GM23338 (cell line): Measurements from ENCODE around the gene CETN2. TPM values are rescaled to one million over a fixed set of nuclear protein-coding genes. Genes with fewer than 3 reads are reported as not detected.

Source experiments
- ATAC-seq: fragments of 200-7000 bp; cut with Tn5 transposase; 3 replicates; pipeline ENCODE4 v1.9.1; 2020
- DNase-seq: peaks from one replicate; pipeline ENCODE4 v3.0.0-alpha.2; 2015; ENCODE audit warnings: low spot score
- H2AFZ ChIP-seq: fragments of 200-600 bp; sonication (generic); 2 replicates; pipeline ENCODE4 v1.8.0; 2016; ENCODE audit warnings: antibody characterized with exemption, mild to moderate bottlenecking, moderate library complexity
- H3F3A ChIP-seq: fragments of 200-600 bp; sonication (generic); replicated peaks from 2 replicates; pipeline ENCODE4 v1.8.0; 2017; ENCODE audit warnings: antibody characterized with exemption, mixed run types, low read depth
- H3K27ac ChIP-seq: fragments of 200-600 bp; sonication (generic); 2 replicates; pipeline ENCODE4 v1.6.1; 2016; ENCODE audit warnings: low read depth
- H3K27me3 ChIP-seq: fragments of 200-600 bp; sonication (generic); 2 replicates; pipeline ENCODE4 v1.8.0; 2016; ENCODE audit warnings: mild to moderate bottlenecking, mixed run types, moderate library complexity; ENCODE audit not compliant: insufficient read depth
- H3K36me3 ChIP-seq: fragments of 200-600 bp; sonication (generic); 2 replicates; pipeline ENCODE4 v1.8.0; 2016; ENCODE audit warnings: mild to moderate bottlenecking; ENCODE audit not compliant: insufficient read depth
- H3K4me1 ChIP-seq: fragments of 200-600 bp; sonication (generic); 2 replicates; pipeline ENCODE4 v1.8.0; 2016; ENCODE audit warnings: mild to moderate bottlenecking, moderate library complexity; ENCODE audit not compliant: insufficient read depth
- H3K4me2 ChIP-seq: fragments of 200-600 bp; sonication (generic); 2 replicates; pipeline ENCODE4 v1.7.1; 2017; ENCODE audit warnings: mixed run types
- H3K4me3 ChIP-seq: fragments of 200-600 bp; sonication (generic); 2 replicates; pipeline ENCODE4 v1.6.1; 2016; ENCODE audit warnings: mixed run types
- H3K79me2 ChIP-seq: fragments of 200-600 bp; sonication (generic); replicated peaks from 2 replicates; pipeline ENCODE4 v1.8.0; 2017; ENCODE audit warnings: mild to moderate bottlenecking; ENCODE audit not compliant: insufficient read depth
- H3K9me2 ChIP-seq: fragments of 200-600 bp; sonication (generic); 2 replicates; pipeline ENCODE4 v1.8.0; 2017; ENCODE audit not compliant: insufficient read depth
- H4K20me1 ChIP-seq: fragments of 200-600 bp; sonication (generic); replicated peaks from 2 replicates; pipeline ENCODE4 v1.8.0; 2017; ENCODE audit warnings: mild to moderate bottlenecking; ENCODE audit not compliant: insufficient read depth
- H3K27ac Mint-ChIP-seq: 2 replicates; pipeline ENCODE4 v1.8.0; 2020; ENCODE audit warnings: inconsistent platforms, mild to moderate bottlenecking, moderate library complexity, mixed read lengths
- H3K27me3 Mint-ChIP-seq: 3 replicates; pipeline ENCODE4 v1.8.0; 2022; ENCODE audit warnings: low read depth, mild to moderate bottlenecking, moderate library complexity, mixed read lengths, inconsistent platforms; ENCODE audit not compliant: insufficient read depth, poor library complexity
- H3K36me3 Mint-ChIP-seq: 3 replicates; pipeline ENCODE4 v1.8.0; 2021; ENCODE audit warnings: low read depth, mild to moderate bottlenecking, inconsistent platforms, moderate library complexity, mixed read lengths
- H3K4me1 Mint-ChIP-seq: 3 replicates; pipeline ENCODE4 v1.8.0; 2020; ENCODE audit warnings: mild to moderate bottlenecking, inconsistent platforms, mixed read lengths
- H3K4me3 Mint-ChIP-seq: 3 replicates; pipeline ENCODE4 v1.8.0; 2021; ENCODE audit warnings: moderate library complexity, mild to moderate bottlenecking, inconsistent platforms, mixed read lengths
- H3K9me3 Mint-ChIP-seq: 3 replicates; pipeline ENCODE4 v1.8.0; 2020; ENCODE audit warnings: moderate library complexity, mild to moderate bottlenecking, inconsistent platforms, mixed read lengths
- CREB1 ChIP-seq: fragments of 250-450 bp; sonication (Bioruptor Pico); IDR thresholded peaks from 2 replicates; pipeline ENCODE4 v1.5.0; 2020; ENCODE audit warnings: low read depth, mild to moderate bottlenecking, moderate library complexity
- CTCF ChIP-seq, 2 experiments: fragments of 200-600 bp in 1 of 2; sonication (generic) in 1 of 2; conservative IDR thresholded peaks; 2 replicates each; pipeline versions ENCODE4 v1.5.1 to v1.6.1; 2016 to 2017; ENCODE audit warnings: antibody characterized with exemption in 2 of 2, low read depth in 2 of 2, mild to moderate bottlenecking in 2 of 2, moderate library complexity in 1 of 2
- ETS1 ChIP-seq: IDR thresholded peaks from 2 replicates; pipeline ENCODE4 v1.6.1; 2016; ENCODE audit warnings: antibody characterized with exemption
- EZH2phosphoT487 ChIP-seq: fragments of 200-600 bp; sonication (generic); IDR thresholded peaks from one replicate; pipeline ENCODE4 v1.8.1; 2018; ENCODE audit warnings: antibody characterized with exemption; ENCODE audit not compliant: unreplicated experiment
- NANOG ChIP-seq: IDR thresholded peaks from 2 replicates; pipeline ENCODE4 v1.6.1; 2016; ENCODE audit warnings: antibody characterized with exemption, borderline replicate concordance
- POLR2AphosphoS5 ChIP-seq: IDR thresholded peaks from 2 replicates; pipeline ENCODE4 v1.6.1; 2016; ENCODE audit warnings: antibody characterized with exemption, low read depth
- STAT1 ChIP-seq: IDR thresholded peaks from one replicate; pipeline ENCODE4 v1.6.1; 2016; ENCODE audit warnings: antibody characterized with exemption; ENCODE audit not compliant: unreplicated experiment
- ZNF331 ChIP-seq: fragments of 250-450 bp; sonication (Bioruptor Pico); IDR thresholded peaks from 2 replicates; pipeline ENCODE4 v1.5.0; 2020; ENCODE audit warnings: low read depth, mild to moderate bottlenecking, moderate library complexity
- polyA plus RNA-seq: library from polyadenylated mRNA; unstranded; fragments of >200 nt; fragmentation: Nextera tagmentation; extraction: Ambion mirVana; gene quantifications from 2 replicates; pipeline ENCODE4 v1.2.1, GENCODE V29; 2016
- total RNA-seq: library from RNA; depleted of rRNA; stranded (reverse); fragments of >200 nt; shearing (Covaris generic); gene quantifications from 2 replicates; pipeline ENCODE4 v1.2.3, GENCODE V29; 2014
- TF ChIP-seq, protein P1 (sequence below): fragments of 250-450 bp; sonication (Bioruptor Pico); IDR thresholded peaks from 2 replicates; pipeline ENCODE4 v1.5.0; 2020; ENCODE audit warnings: mild to moderate bottlenecking, moderate library complexity

CETN2 gene
- total and polyA plus RNA-seq, 2 experiments from 2014 or later, result 23.9 to 53.7 TPM

DNA sequence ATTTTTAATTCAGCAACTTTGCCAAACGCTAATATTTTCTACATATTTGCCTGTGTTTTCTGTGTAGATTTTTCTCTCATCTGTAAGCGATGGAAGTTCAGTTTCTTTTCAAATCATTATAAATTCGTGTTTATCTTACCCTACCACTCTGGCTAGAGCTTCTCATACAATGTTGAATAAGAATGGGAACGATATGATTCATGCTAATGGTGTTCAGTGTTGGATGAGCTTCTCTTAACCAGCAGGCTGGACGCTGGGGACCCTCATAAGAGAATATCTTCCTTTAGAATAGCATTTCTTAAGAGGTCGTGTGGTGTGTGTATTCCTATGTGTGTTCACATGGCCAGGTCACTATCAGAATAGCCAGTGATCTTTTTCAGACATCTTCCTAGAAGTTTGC is 31.3 kb upstream of the CETN2 start (continued):
- TF ChIP-seq POLR2AphosphoS5, result no peak

- H3K79me2 ChIP-seq, result no peaks in the 10 kb centered on the region
- no peak overlapping the region for H3K27ac ChIP-seq
- no peak overlapping the region for H3K4me3 Mint-ChIP-seq
- TF ChIP-seq POLR2AphosphoS5, result no peak
- no peak for TF ChIP-seq NANOG
- TF ChIP-seq STAT1, result no peak
- TF ChIP-seq, protein P1, sequence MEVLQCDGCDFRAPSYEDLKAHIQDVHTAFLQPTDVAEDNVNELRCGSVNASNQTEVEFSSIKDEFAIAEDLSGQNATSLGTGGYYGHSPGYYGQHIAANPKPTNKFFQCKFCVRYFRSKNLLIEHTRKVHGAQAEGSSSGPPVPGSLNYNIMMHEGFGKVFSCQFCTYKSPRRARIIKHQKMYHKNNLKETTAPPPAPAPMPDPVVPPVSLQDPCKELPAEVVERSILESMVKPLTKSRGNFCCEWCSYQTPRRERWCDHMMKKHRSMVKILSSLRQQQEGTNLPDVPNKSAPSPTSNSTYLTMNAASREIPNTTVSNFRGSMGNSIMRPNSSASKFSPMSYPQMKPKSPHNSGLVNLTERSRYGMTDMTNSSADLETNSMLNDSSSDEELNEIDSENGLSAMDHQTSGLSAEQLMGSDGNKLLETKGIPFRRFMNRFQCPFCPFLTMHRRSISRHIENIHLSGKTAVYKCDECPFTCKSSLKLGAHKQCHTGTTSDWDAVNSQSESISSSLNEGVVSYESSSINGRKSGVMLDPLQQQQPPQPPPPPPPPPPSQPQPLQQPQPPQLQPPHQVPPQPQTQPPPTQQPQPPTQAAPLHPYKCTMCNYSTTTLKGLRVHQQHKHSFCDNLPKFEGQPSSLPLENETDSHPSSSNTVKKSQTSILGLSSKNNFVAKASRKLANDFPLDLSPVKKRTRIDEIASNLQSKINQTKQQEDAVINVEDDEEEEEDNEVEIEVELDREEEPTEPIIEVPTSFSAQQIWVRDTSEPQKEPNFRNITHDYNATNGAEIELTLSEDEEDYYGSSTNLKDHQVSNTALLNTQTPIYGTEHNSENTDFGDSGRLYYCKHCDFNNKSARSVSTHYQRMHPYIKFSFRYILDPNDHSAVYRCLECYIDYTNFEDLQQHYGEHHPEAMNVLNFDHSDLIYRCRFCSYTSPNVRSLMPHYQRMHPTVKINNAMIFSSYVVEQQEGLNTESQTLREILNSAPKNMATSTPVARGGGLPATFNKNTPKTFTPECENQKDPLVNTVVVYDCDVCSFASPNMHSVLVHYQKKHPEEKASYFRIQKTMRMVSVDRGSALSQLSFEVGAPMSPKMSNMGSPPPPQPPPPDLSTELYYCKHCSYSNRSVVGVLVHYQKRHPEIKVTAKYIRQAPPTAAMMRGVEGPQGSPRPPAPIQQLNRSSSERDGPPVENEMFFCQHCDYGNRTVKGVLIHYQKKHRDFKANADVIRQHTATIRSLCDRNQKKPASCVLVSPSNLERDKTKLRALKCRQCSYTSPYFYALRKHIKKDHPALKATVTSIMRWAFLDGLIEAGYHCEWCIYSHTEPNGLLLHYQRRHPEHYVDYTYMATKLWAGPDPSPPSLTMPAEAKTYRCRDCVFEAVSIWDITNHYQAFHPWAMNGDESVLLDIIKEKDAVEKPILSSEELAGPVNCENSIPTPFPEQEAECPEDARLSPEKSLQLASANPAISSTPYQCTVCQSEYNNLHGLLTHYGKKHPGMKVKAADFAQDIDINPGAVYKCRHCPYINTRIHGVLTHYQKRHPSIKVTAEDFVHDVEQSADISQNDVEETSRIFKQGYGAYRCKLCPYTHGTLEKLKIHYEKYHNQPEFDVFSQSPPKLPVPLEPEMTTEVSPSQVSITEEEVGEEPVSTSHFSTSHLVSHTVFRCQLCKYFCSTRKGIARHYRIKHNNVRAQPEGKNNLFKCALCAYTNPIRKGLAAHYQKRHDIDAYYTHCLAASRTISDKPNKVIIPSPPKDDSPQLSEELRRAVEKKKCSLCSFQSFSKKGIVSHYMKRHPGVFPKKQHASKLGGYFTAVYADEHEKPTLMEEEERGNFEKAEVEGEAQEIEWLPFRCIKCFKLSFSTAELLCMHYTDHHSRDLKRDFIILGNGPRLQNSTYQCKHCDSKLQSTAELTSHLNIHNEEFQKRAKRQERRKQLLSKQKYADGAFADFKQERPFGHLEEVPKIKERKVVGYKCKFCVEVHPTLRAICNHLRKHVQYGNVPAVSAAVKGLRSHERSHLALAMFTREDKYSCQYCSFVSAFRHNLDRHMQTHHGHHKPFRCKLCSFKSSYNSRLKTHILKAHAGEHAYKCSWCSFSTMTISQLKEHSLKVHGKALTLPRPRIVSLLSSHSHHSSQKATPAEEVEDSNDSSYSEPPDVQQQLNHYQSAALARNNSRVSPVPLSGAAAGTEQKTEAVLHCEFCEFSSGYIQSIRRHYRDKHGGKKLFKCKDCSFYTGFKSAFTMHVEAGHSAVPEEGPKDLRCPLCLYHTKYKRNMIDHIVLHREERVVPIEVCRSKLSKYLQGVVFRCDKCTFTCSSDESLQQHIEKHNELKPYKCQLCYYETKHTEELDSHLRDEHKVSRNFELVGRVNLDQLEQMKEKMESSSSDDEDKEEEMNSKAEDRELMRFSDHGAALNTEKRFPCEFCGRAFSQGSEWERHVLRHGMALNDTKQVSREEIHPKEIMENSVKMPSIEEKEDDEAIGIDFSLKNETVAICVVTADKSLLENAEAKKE (CRISPR knock-in tag), result no peak
- no peak for TF ChIP-seq EZH2phosphoT487
- TF ChIP-seq CTCF (conservative IDR thresholded peaks at IDR 0.05; ENCODE audit: low read depth in 2 of 2), result no peak
- no peak for TF ChIP-seq CREB1 (CRISPR knock-in tag)
- TF ChIP-seq ZNF331 (CRISPR knock-in tag), result no peak
- TF ChIP-seq ETS1, result no peak
- peaks cover 27% of the 10 kb centered on the region for H3K36me3 Mint-ChIP-seq
- no peak overlapping the region for H3K4me3 ChIP-seq
- H3K36me3 ChIP-seq, result no peaks in the 10 kb centered on the region
- no peak overlapping the region for H3K27ac Mint-ChIP-seq
- DNase-seq (no peak), ATAC-seq (no peak)
- no peaks in the 10 kb centered on the region for H3K9me2 ChIP-seq
- no peak overlapping the region for H2AFZ ChIP-seq
- no peaks in the 10 kb centered on the region for H3K27me3 ChIP-seq
- H3K27me3 Mint-ChIP-seq, result no peaks in the 10 kb centered on the region
- no peaks in the 10 kb centered on the region for H3K4me1 Mint-ChIP-seq
- H3K4me2 ChIP-seq, result no peak overlapping the region
- no peaks in the 10 kb centered on the region for H3K4me1 ChIP-seq
- H3F3A ChIP-seq, result no peaks in the 10 kb centered on the region
- H3K9me3 Mint-ChIP-seq, result no peaks in the 10 kb centered on the region; the same call in 2 of the 3 replicates
- no peaks in the 10 kb centered on the region for H4K20me1 ChIP-seq
Observed at GRCh38 chrX:152861116-152861515, 30.6 kb upstream of the CETN2 start.
